GM19023 (cell line): ENCODE measurements around the gene TOMM40L.
"Not testable (repeated sequence)": the region's sequence is repeated elsewhere in the genome, so short reads cannot be mapped to it uniquely, and the experiment has no call there.

Source experiments
- ATAC-seq: cut with Tn5 transposase; IDR thresholded peaks from one replicate; pipeline ENCODE4 v1.9.1; 2021; ENCODE audit warnings: mild to moderate bottlenecking, moderate library complexity; ENCODE audit not compliant: unreplicated experiment

Gene TOMM40L

DNA sequence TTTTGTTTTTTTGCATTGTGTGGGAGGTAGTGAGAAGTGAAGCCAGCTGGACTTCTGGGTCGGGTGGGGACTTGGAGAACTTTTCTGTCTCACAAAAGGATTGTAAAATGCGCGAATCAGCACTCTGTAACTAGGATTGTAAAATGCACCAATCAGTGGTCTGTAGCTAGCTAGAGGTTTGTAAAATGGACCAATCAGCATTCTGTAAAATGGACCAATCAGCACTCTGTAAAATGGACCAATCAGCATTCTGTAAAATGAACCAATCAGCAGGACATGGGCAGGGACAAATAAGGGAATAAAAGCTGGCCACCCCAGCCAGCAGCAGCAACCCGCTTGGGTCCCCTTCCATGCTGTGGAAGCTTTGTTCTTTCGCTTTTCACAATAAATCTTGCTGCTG, 24.2 kb downstream of the TOMM40L start:
- ATAC-seq = not testable (repeated sequence)

DNA sequence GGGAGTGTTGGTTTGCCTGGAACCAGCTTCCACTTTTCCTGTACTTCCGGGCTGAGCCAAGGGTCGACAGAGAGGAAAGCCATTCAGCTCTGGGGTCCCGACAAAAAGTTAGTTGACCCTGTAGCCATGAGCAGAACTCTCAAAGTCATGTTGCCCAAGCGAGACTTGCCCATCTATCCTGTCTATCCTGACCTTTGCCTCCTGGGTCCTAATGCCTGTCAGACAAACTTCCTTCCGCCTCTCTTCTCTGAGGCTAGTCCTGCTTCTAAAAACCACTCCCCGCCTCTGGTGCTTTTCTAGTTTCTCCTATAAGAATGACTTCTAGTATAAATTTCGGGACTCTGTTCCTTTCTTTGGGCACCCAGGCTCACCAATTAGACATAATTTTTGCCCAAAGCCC, 25.0 kb downstream of the TOMM40L start:
- ATAC-seq = no peak

DNA sequence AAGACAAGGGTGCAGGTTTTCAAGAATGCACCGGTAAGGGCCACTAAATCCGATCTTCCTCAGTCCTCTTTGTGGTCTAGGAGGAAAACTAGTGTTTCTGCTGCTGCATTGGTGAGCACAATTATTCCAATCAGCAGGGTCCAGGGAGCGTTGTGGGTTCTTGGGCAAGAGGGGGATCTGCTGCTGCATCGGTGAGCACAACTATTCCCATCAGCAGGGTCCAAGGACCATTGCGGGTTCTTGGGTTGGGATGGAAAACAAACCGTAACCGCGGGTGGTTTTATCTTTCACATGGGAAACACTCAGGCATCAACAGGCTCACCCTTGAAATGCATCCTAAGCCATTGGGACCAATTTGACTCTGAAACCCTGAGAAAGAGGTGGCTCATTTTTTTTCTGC, 25.7 kb downstream of the TOMM40L start:
- ATAC-seq = no peak

DNA sequence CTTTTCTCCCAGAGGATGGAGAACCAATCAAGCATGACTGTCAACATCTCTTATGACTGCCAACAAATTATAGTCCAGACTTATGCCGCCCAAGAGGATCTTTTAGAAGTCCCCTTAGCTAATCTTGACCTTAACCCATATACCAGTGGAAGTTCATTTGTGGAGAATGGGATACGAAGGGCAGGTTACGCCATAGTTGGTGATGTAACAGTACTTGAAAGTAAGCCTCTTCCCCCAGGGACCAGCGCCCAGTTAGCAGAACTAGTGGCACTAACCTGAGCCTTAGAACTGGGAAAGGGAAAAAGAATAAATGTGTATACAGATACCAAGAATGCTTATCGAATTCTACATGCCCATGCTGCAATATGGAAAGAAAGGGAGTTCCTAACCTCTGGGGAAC, 29.4 kb downstream of the TOMM40L start:
- not testable (repeated sequence) for ATAC-seq

DNA sequence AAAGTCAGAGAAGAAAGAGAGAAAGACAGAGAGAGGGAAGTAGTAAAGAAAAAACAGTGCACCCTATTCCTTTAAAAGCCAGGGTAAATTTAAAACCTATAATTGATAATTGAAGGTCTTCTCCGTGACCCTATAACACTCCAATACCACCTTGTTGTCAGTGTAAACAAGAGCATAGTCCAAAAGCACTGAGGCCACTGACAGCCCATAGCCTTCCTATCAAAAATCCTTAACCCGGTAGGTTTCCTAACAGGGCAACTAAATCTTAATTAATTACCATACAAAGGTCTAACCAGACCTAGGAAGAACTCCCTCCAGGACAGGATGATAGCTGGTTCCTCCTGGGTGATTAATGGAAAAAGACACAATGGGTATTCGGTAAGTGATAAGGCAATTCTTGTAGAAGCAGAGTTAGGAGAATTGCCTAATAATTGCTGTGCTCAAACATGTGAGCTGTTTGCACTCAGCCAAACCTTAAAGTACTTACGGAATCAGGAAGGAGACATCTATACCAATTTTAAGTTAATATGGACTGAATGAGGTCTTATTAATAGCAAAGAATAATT, 30.2 kb downstream of the TOMM40L start:
- not testable (repeated sequence) for ATAC-seq

DNA sequence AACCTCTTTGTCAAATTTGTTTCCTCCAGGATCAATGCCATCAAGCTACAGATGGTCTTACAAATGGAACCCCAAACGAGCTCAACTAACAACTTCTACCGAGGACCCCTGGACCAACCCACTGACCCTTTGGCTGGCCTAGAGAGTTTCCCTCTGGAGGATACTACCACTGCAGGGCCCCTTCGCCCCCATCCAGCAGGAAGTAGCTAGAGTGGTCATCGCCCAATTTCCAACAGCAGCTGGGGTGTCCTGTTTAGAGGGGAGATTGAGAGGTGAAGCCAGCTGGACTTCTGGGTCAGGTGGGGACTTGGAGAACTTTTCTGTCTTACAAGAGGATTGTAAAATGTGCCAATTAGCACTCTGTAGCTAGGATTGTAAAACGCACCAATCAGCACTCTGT, 31.2 kb downstream of the TOMM40L start:
- not testable (repeated sequence) for ATAC-seq

DNA sequence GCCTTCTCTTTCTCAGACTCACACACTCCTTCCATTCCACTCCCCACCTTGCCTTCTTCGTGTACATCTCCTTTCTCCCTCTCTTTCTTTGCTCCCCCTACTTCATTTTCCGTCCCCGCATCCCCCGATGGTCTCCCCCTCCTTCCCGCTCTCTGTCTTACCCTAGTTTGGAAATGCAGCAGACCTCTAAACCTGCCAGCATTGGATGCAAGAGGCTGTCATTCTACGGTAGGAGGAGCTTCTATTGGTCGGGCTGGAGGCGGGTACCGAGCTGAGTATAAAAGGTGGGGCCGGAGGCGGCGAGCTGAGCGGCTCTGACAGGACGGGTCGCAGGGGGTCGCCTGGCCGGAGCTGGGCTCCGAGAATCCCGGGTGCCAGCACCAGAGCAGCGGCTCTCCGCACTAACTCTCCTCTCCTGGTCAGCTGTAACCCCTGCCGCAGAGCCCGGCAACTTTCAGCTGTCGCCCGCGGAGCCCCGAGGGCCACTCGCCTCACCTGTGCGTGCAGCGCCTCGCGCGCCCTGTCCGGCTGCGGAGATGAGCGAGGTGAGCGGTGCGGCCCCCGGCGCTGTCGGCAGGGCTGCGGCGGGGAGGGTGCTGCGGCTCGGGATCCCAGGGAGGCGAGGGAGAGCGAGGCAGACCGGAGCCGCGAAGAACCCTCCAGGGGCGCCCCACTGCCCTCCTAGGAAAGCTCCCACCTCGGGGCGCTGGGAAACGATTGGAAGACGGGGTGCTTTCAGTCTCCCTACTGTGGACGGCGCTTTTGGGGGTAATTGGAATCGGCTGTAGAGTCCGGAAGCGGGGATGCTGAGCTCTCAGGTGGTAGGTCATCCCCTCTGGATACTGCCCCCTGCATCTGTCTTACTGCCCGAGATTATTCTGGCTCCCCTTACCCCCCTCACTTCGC, 32.8 kb downstream of the TOMM40L start, which contains the start of gene PCP4L1:
Gene PCP4L1, plus strand, starts transcription at position 307 of the 906 bp plus-strand sequence. Its CDS starts 230 bp downstream, at position 537.
- ATAC-seq = peak; percentile 87

DNA sequence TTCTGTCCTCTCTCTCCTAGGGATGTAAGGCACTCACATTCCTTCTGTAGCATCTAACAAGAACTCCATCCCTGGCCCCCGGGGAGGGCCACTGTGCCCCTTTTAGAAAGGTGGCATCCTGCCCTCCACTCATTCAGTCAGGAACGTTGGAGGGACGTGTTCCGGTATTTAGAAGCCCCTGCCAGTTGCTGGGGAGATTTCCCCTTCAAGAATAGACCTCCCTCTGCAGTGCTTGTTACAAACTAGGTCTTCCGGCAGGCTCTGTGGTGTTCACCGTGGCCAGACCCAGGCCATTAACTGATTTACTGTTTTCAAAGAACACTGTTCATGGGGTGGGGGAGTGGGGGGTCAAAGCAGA, 33.5 kb downstream of the TOMM40L start:
- no peak for ATAC-seq

DNA sequence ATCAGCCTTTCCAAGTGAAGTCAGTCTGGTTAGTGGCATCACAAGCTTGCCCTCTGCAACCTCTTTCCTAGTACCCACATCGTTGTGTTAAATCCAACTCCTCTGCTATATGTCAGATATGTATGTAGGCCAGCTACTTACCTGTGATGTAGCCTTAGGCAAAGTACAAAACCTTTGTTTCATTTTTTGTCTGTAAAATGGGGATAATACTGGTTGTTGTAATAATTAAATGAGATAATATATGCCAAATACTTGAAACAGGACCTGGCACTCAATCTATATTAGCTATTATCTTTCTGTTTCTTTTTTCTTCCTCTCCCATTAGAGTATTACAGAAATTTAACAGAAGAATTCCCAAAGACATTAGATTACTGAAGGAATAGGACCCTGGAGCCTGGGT, 33.9 kb downstream of the TOMM40L start:
- no peak for ATAC-seq

DNA sequence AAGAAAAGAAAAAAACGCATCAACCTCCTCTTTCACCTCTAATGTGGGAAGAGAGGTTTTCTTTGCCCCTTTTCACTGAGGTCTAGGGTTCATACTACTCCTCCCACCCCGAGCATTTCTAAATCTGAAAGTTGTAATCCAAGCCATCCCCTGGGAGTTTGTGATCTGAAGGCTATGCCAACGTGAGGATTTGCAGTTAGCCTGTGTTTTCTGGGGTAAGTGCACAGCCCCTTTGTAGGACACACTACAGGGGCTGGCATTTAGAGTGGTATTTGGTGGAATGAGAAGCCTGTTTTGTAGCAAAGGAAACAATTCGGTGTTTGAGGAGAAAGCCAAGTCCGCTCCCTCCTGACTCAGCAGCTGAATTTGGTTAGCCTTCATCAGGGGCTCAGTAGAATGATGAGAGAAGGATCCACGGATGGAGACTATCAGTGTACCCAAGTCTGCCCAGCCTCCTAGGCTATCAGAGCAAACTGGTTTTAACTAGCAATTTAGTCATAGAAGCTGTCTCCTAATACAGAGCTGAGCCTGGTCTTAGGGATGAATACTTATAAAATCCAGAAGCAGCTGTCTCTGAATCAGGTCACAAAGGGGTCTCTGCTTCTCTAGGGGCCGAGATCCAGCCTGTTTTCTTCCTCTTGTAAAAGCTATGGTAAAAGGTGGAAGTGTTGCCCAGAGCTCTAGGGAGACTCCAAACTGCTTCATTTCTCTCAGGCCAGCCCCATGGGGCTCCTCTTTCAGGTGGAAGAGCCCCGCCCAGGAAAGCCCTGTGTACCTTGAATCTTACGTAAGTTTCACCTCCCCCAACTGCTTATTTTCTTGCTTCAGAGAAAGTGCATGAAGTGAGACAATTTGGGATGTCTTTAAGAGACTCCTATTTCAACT, 34.8 kb downstream of the TOMM40L start:
- ATAC-seq = no peak

DNA sequence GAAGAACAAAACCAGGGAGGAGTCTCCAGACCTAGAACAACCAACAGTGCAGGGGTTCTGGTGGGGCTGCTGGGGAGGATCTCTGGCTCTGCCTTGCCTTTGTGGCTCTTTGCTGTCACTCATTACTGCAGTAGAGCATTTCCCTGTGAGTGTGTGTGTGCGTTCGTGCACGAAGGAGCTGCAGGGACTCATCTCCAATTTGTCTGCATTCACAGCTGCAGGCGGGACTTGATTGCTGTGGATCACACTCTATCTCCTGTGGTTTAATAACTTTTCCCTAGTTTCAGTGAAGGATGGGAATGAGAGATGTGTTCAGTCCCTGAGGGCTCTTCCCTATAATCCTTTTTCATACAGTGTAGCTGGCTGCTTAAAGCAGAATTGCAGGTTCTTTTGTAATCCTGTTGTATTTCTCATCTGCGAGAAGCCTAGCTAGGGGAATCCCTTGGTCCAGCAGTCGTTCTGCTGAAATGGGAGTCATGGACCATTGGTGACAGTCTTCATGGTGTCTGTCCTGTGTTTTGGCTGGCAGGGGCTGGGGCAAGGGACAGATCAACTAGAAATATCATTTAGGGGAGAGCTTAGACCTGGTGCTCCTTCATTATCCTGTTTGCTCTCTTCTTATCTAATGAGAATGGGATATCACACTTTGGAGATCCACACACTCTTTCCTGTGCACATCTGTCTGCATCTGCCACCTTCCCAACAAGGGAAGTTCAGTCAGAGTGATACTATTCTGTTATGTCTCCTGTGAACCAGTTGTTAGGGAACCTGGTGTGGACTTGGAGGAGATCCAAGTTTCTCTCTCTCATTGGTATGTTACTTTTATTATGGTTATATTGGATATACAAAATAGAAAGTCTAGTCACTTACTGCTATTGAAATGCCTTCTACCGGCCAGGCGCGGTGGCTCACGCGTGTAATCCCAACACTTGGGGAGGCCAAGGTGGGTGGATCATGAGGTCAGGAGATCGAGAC, 35.7 kb downstream of the TOMM40L start:
- no peak for ATAC-seq

DNA sequence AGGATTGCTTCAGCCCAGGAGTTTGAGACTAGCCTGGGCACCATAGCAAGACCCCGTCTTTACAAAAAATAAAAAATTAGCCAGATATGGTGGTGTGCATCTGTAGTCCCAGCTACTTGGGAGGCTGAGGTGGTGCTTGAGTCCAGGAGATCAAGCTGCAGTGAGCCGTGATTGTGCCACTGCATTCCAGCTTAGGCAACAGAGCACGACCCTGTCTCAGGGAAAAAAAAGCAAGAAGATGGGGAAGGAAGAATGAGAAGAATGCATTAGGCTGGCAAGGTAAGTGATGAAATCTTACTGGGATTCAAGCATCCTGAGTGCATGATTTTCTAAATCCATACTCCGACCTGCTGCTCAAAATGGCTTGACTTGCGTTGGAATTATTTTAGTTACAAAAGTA, 39.4 kb downstream of the TOMM40L start:
- no peak for ATAC-seq

DNA sequence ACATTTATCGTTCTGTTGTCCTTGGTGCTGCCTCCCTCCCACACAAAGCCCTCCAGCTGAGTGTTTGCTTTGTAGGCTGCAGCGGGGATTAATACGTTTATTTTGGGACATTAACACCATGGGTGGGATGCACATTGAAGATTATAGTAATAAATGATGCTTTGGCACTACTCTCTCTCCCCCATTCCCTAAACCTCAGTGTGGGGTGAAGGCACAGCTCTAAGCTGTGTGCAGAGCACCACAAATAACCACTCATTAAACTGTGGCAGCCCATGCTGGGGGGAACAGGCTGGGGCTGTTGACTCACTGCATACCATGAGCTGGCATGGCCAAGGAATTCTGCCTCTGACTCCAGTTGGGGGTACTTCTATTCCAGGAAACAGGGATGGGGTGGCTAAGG, 40.3 kb downstream of the TOMM40L start:
- ATAC-seq = no peak

DNA sequence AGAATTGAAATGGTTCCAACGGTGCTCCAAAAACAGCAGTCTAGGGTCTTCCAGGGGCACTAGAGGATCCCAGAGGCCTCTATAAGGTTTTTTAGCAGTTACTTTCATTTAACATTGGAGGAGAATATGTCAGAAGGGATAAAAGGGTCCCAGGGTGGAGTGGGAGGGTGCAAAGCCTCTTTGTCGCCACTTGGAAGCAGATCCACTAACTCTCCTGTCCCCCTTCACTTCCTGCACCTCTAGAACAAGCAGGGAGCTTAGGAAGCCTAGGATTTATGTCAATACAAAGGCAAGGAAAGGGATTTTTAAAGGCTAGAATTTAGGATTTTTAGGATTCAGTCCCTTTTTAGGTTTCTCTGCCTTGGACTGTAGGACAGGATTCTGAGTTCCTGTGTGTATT, 41.0 kb downstream of the TOMM40L start:
- ATAC-seq = no peak

DNA sequence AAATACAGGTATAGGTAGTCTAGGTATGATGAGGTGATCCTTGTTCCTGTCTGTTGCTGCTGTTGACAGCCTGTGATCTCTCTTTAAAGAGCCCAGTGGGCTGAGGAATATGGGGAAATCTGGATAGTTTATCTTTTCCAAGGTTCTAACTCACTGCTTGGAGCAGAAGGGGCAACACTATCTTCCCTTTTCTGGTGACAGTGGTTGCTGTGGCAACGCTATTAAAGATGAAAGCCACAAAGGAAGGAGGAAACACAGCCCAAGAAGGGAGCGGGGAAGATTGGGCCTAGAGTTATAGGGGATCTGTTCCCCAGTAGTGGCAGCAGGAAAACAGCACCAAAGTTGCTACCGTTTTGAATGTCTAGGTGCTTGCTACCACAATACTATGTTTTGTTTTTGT, 41.5 kb downstream of the TOMM40L start:
- ATAC-seq = no peak

DNA sequence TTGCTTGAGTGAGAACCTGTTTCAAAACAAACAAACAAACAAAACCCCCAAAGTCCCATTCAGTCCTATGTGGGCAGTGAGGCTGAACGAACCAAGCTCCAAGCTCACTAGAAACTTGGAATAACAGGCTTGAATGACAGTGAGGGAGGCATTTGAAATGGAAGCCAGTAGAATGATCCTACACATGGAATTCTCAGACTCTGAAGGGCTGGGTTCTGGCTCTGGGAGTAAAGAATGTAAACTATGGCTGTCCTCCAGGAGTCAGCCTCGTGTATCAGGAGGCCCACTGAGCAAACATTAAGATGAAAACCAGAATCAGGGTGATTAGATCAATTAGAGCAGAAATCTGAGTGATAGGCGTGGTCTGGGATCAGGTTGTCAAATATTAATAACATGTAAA, 47.5 kb downstream of the TOMM40L start:
- no peak for ATAC-seq

DNA sequence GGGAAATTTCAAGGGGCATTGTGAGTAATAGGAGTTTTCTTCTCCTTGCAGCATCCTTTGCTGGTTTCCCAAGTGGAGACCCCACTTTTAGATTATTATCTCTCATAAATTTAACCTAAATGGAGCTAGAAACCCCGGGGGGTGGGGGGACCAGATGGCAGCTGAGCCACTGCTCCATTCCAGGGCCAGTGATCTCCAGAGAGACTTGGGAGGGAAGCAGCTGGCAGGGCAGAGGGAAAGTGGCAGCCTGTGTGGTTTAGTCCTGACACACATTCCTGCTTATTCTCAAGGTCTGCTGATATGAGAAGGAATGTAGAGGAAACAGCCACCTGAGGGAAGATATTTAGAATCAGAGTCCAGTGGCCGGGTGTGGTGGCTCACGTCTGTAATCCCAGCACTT, 49.0 kb downstream of the TOMM40L start:
- no peak for ATAC-seq
